ENCODE measurements around the gene OR6C6.

DNA sequence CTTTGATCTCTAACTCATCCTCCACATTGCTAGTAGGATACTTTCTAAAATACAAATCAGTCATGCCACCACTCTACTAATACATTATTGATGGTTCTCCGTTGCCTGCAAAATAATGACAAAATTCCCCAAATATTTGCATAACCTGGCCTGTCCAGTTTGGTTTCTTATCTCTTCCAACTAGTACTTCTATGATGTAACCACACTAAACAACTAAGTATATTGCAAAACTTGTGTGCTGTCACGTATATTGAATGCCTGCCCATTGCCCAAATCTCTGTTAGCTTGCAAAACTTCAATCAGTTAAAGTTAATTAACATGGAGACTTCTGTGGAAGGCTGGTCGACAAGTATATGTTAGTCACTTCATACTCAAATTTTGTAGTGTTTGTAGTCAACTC, 45.4 kb downstream of the OR6C6 start:
- TF ChIP-seq, protein P1, sequence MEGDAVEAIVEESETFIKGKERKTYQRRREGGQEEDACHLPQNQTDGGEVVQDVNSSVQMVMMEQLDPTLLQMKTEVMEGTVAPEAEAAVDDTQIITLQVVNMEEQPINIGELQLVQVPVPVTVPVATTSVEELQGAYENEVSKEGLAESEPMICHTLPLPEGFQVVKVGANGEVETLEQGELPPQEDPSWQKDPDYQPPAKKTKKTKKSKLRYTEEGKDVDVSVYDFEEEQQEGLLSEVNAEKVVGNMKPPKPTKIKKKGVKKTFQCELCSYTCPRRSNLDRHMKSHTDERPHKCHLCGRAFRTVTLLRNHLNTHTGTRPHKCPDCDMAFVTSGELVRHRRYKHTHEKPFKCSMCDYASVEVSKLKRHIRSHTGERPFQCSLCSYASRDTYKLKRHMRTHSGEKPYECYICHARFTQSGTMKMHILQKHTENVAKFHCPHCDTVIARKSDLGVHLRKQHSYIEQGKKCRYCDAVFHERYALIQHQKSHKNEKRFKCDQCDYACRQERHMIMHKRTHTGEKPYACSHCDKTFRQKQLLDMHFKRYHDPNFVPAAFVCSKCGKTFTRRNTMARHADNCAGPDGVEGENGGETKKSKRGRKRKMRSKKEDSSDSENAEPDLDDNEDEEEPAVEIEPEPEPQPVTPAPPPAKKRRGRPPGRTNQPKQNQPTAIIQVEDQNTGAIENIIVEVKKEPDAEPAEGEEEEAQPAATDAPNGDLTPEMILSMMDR (IDR thresholded peaks at IDR 0.05), result no peak
- TF ChIP-seq EZH2 (IDR thresholded peaks at IDR 0.05; ENCODE audit: borderline replicate concordance, insufficient read depth, low read depth, low read length, poor library complexity, severe bottlenecking), result no peak

Measured in B cell (primary cell).